ENCODE data around the gene GPS1.

Gene GPS1

DNA sequence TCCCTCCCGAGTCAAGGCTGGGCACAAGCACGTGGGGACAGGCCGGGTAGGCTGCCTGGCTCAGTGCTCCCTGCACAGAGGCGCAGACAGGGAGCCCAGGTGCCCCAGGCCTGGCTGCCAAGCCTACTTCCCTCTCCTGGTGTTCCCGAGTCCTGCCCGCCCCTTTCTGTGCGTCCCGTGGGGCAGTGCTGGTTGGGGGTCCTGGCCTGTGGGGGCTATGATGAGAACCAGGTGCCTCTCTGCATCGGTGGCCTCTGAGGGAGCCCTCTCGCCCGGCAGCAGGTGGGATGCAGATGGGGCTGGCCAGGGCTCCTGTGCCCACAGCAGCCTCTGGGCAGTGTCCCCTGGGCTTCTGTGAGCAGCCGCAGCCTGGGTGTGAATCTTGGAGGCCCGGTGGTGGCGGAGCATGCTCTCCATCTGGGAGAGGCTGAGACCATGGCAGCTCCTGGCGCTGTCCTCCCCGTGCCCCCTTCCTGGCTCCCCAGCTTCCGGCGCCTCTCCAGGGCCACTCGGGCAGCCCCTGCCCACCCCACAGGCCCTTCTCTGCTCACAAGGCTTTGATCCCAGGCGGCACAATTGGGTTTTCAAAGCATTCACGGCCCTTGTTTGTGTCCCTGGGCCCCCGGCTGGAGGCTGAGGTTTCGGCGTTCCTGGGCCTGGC, 36.3 kb upstream of the GPS1 start:
- no peak for DNase-seq

DNA sequence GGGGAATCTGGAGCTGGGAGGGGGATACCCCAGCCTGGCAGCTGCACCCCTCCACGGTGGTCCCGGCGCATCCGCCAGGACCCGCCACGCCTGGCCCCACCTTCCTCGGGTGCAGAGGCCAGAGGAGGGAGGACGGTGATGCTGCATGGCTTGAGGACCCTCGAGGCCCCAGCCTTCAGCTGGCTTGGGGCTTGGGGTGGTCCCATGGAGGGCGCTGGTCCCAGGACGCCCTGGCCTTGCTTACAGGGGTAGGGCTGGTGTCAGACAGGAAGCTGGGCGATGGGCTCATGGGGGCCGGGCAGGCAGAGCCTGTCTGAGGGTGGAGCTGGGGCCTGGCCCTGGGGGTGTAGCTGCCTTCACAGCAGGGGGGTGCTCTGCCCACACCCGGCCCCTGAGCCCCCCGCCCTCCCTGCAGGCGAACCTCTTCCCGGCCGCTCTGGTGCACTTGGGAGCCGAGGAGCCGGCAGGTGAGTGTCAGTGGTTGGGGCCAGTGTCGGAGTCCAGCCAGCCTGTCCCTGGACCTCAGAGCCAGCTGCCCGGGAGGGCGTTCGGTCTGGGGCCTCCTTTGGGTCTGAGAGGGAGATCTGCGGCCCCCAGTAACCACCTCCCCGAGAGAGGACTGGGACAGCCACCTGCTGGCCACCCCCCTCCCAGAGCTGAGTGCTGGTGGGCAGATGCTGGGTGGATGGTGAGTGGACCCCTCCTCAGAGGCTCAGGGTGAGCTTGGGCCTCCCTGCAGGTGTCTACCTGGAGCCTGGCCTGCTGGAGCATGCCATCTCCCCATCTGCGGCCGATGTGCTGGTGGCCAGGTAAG, 35.4 kb upstream of the GPS1 start:
- DNase-seq, result no peak

DNA sequence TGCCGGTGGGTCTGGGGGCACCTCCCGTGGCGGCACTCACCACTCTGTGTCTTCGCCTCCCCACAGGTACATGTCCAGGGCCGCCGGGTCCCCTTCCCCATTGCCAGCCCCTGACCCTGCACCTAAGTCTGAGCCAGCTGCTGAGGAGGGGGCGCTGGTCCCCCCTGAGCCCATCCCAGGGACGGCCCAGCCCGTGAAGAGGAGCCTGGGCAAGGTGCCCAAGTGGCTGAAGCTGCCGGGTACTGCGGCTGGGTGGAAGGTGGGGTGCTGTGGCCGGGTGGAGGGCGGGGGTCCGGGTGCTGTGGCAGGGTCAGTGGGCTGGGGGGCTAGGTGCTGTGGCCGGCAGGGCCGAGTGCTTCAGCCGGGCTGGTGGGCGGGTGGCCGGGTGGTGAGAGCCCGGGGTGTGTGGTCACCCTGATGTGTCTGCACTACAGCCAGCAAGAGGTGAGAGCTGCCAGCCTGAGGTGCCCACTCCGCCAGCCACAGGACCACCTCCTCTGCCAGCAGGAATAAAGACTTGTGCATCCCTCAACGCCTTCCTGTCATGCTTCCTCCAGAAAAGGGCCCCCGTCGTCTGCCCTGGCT, 34.7 kb upstream of the GPS1 start:
- no peak for DNase-seq

DNA sequence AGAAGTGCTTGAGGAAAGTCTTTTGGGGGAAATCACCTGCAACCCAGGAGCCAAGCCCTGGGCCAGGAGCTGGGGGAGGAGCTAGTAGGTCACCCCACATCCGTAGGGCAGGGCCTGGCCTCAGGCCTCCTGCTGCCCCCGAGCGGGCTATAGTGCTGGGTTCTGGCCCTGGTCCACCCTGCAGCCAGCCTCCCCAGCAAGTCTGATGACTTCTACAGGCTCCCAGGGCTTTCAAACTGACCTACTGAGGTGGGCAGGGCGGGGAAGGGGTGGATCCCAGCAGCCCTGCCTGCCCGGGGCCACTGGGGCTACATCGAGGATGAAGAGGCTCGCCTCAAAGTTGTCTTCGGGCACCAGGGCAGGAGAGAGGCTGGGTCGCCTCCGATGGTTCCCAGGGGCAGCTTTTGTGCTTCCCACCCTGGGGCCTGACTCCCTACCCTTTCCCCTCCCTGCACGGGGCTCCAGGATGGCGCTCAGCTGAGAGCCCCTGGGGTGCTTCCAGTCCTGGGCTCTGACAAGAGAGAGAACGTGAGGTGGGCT, 34.0 kb upstream of the GPS1 start:
- no peak for DNase-seq

DNA sequence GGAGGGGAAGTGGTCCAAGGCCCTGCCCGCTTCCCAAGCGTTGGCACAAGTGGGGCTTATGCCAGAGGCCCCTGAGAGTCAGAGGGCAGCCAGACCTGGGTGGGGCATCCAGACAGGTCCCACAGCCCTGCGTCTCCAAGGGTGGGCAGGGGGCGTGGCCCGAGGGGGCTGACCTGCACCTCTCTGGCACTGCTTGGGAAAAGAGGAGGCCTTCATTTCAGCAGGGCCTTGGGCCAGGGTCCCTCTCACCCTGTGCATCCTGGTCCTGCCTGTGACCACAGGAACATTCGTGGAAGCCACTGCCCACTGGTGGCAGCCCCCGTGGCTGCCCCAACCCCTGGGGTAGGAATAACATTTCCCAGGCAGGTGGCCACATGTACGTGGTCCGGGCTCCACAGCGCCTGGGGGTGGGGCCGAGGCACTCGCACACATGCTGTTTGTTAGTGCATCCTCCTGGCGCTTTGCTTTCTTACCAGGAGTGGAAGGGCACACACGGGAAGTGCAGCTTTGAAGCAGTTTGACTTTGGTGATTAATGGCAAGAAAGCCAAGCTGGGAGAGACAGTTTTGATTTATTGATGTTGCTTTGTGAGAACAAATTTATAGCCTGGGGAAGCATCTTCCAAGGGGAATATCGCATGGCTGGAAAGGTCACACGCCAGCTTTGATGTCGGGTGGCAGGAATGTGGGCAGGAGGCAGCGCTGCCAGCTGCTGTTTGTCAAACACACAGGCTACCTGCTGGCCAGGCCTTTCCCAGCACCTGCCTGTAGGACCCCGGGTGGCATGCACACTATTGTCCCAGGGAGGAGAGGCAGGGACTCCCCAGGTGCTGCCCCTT, 33.3 kb upstream of the GPS1 start:
- no peak for DNase-seq

DNA sequence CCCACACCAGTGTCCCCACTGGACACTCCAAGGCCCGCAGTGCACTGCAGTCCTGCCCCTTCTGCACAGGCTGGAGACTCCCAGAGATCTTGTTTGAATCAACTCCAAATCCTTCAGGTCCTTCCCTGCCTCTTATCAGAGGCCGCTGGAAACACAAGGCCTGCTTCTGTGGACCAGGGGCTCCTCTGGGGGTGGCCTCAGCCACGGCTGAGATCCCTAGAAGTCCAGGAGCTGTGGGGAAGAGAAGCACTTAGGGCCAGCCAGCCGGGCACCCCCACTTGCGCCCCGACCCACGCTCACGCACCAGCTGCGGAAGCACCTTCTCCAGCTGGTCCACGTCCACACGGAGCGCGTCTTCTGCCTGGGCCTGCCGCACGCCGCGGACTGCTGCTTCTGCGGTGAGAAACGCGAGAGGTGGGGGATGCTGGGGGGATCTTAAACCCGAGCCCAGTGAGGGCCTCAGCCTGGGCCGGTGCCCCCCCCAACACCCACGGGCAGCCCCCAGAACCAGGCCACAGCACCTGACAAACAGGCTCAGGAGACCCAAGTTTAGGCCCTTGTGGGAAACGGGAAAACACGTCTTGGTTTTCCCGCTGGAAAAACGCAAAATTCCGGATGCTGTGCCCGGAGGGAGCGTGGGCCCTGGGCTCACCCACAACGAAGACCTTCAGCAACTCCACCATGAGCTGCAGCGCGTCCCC, 32.6 kb upstream of the GPS1 start:
- DNase-seq, result no peak

DNA sequence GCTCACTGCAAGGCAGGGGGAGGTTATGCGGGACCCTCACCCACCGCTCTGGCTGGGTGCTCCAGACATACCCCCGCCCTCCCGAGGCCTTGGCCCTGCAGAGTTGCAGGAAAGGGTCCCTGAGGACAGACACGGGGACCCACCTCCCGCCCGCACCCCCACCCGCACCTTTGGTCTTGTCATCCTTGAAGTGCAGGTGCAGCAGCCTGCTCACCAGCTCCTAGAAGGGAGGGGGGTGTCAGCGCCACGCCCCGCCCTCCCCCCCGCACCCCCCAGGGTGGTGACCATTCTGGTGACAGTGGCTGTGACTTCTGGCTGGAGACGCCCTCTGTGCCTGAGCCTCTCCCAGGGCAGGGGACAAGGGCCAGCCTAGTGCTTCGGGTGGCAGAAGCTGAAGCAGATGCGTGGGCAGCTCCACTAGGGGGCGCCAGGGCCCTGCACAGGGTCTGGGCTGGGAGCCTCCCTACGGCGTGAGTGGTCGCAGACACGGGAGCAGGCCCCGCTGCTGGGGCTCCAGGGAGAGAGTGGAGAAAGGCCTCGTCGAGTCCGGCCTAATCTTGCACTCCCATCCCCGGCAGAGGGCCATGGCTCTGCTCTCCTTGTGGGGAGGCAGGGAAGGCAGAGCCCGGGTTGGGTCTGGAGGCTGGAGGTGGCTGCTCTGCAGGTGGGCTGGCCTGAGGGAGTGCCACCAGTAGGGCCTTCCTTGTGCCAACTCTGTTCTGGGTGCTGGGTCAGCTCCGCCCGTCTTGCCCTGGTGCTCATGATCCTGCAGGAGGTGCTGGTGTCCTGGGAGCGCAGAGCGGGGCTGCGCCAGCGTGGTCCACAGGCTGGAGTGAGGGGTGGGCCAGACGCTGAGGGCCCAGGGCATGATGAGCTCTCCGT, 31.8 kb upstream of the GPS1 start:
- peak; percentile 48 to 79 for DNase-seq

DNA sequence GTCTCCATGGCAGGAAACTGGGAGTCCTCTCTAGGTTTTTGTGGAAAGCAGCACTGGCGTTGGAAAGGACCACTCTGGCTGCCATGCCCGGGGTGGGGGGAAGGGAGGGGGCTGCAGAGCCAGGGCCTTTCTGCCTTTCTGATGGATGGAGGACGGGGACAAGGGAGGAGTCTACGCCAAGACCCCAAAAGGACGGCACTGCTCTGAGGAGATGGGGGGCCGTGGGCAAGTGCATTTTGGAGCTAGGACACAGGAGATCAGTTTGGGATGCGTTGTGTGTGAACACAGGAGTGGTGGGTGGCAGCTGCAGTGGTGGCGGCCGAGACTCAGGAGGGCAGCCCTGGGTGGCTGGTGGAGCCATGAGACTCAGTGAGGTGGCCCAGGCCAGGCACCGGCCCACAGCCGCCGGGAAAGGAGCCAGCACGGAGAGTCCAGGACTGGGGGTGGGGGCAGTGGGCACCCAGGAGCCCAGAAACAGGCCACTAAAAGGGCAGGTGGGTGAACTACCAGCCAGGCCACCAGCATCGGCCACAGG, 31.1 kb upstream of the GPS1 start:
- no peak for DNase-seq

DNA sequence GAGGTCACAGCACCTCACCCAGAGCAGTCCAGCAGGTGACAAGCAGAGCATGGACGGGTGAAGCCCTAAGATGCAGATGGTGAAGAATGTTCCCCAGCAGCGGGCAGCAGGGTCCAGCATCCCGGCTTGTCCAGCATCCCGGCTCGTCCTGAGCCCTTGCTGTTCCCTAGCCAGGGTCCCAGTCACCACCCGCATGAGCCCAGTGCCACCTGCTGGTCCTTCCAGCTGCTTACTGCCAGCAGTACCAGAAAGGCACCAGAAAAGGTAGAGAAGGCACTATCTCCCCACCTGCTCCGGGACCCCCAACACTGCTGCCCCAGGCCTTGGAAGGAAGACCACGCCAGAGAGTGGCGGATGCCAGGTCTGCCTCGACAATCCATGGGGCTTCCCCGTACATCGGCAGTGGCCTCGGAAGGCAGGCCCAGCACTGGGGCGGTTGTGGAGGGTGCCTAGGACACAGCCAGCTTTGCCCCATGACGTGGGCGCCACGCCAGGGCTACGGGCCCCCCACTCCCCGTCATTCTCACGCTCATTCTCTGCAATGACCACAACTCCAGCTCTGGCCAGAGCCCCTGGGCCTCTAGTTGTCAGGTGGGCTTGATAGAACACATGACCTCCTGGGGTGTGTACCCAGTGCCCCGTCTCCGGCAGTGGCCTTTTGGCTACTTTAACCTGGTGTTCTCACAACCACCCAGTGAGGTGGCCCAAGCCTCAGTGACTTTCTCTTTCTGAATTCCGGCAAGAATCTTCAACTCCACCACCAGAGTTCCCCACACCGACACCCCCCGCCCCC, 30.4 kb upstream of the GPS1 start:
- peak; percentile 68 to 88 for DNase-seq

DNA sequence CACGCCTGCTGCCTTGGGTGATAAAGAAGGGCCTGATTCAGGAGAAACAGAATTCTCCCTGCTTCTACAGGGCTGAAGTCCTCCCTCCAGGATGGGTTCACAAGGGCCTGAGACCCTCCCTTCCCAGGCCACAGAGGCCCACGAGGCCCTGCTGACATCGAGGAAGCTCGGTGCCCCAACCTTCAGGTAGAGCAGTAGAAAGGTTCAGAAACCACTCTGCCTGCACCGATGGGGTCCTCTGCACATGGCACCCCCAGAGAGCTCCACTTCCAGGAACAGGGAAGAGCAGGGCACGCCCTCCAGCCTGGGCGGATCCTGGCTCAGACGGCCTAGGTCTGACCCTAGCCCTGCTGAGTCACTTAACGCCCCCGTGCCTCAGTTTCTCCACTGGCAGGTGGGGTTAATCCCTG, 29.8 kb upstream of the GPS1 start:
- DNase-seq, result no peak

DNA sequence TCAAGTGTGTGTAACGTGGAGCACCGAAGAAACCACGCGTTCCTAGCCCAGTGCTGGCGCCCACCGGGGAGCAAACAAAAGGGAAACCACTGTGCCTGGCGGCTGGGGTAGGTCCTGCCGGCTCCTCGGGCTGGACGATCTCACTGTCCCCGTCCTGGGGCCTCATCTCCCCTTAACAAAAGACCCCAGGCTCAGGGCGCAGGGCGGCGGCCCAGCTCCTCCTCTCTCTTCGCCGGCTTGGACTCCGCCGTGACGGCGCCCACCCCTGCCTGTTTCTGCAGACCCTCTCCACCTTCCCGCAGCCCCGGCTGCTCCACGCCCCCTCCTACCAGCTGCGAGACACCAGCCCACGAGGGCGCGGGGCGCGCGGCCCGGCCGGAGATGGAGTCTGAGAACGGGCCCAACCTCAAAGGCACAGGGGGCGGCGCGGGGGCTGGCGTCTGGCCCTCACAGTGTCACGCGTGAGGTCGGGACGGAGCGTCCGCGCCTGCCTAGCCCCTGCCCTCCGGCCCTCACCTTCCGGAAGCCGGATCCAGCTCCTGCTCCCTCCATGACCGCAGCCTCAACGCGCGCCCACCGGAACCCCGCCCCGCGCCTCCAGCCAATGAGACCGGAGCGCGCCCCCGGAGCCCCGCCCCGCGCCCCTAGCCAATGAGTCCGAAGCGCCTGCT, 29.3 kb upstream of the GPS1 start, which contains the start of gene CENPX:
TSS of gene CENPX (minus strand) at position 569 of the 671 bp plus-strand sequence. CDS start at position 552, 17 bp downstream.
- DNase-seq, result no peak

DNA sequence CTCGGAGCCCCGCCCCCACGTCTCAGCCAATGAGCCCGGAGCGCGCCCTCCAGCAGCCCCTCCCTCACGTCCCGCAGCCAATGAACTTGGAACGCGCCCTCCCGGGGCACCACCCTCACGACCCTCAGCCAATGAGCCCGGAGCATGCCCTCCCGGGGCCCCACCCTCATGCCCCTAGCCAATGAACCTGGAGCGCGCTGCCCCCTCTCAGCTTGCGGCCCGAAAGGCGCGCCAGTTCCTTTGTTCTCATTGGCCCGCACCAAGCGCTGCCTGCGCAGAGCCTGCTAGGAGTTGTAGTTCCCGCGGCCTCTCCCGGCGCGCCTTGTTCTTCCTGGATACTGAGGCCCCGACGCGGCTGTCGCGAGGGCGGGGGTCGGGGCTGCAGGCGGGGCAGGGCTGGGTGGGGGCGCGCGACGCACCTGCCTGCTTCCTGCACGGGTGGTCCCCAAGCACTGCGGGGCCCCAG, 28.7 kb upstream of the GPS1 start, which contains the start of gene LRRC45:
TSS of gene LRRC45 (plus strand) at position 325 of the 466 bp plus-strand sequence. CDS start 339 bp downstream, outside the sequence.
- peak; percentile 100 for DNase-seq

DNA sequence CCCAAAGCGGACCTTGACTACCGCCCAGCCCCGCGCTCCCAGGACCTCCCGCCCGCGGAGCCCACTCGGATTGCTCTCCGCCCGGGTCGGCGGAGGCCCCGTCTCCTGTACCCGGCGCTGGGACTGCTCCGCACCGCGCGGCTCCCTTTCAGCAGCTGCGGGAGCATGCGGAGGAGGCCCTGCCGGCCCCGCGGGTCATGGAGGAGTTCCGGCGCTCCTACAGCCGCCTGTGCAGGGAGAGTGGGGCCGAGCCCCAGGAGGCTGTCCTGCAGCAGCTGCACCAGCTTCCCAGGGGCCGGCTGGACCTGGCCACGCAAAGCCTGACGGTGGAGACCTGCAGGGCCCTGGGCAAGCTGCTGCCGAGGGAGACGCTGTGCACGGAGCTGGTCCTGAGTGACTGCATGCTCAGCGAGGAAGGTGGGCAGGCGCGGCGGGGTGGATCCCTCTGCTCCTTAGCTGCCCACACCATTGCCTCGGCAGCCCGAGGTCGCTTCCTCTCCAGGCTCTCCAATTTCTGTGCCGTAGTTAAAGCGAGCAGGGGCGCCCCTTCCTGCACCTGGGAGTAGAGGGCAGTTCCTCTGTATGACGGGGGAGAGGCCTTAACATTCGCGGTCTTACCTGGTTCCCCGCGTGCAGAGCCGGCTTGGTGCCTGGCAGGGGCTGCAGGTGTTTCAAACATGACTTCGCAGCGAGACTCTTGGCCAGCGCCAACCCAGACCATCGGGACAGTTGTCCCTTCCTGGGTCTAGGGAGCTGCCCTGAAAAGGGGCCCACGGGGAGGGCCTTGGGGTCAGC, 28.1 kb upstream of the GPS1 start:
- DNase-seq, result peak; percentile 53 to 69

DNA sequence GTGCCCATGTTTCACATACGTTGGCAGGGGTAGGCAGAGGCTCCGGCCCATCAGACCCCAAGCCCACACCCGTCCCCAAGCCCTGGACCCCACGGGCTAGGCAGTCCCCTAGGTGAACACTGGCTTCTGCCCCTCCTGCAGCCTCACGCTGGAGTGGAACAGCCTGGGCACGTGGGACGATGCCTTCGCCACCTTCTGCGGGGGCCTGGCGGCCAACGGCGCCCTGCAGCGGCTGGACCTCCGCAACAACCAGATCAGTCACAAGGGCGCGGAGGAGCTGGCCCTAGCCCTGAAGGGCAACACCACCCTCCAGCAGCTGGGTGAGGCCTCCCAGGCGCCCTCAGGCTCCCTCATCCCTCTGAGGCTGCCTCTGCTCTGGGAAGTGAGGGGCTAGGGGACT, 26.8 kb upstream of the GPS1 start:
- DNase-seq, result no peak

DNA sequence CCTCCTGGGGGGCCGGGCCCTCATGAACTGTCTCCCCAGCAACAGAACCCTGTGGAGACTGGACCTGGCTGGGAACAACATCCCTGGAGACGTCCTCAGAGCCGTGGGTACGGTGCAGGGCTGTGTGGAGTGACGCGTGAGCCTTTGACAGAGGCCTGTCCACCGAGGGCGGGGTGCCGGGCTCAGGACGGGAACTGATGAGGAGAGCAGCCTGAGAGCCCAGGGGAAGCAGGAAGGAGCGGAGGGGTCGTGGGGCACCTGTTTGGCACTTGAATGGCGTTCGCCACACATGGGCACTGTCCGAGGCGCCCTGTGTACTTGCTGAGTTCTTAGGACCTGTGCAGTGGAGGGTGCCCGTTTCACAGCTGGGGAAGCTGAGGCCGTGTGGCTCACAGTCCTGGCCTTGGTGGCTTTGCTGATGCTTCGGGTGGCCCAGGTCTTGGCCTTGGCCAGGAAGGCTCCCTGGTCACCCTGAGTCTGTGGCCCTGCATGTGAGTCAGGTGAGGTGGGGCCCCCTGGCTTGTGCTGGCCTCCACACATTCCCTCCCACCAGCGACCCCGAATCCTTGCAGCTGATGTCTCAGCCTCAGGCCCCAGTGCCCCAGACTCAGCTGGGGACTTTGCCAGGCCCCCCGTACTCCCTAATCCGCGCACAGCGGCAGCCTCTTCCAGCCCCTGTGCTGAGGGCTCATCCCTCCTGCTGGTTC, 26.1 kb upstream of the GPS1 start:
- DNase-seq, result no peak

DNA sequence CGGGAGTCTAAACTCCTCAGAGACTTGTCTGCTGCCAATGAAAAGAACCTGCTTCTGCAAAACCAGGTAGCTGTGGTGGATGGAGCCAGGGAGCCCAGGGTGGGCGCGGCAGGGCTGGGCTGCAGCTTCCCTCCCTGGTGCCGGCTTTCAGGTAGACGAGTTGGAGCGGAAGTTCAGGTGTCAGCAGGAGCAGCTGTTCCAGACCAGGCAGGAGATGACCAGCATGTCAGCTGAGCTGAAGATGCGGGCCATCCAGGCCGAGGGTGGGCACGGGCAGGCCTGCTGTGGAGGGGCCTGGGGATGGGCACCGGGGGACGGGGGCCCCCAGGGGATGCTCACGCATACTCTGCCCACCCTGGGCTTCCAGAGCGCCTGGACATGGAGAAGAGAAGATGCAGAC, 23.5 kb upstream of the GPS1 start:
- DNase-seq, result no peak

DNA sequence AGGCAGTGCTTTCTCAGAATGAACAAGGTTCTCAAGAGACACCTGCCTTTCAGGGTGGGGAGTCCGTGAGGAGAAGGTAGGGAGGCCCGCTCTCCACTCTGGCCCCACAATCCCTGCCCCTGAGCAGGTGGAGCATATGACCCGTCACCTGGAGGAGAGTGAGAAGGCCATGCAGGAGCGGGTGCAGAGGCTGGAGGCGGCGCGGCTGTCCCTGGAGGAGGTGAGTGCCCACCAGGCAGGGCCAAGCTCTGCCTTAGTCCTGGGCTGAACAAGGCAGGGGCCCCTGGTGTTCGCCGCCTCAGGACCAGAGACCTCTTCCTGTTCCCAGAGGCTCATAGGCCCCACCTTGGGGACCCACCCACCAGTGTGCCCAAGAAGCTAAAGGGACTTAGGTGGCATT, 22.7 kb upstream of the GPS1 start:
- no peak for DNase-seq

DNA sequence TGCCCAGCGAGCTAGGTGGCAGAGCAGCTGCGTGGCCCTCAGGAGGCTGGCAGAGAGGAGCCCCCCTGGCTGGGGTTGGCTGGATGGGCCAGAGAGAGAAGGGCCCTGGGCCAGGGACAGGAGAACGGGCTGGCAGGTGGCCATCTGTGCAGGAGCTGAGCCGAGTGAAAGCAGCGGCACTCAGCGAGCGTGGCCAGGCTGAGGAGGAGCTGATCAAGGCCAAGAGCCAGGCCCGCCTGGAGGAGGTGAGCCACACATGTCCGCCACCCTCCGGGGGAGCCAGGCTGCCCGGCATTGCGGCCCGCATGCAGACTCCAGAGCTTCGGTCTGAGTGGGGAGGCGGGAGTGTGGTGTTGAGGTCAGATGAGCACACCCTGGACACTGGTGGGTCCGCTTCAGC, 22.3 kb upstream of the GPS1 start:
- no peak for DNase-seq

Data from NCI-H524 (cell line).